HepG2 (cell line): ENCODE data around the gene TTYH1. TPM values are rescaled to one million over a fixed set of nuclear protein-coding genes. Genes with fewer than 3 reads are reported as not detected.
A peak's percentile ranks its signal among the peaks of the same experiment; 100 is the strongest.

Experiments
- ATF3 ChIP-seq: sonication (generic); formaldehyde crosslinking; IDR thresholded peaks from 2 replicates; pipeline ENCODE4 v1.4.0; 2020; ENCODE audit warnings: missing genetic modification reagents
- BCL6 ChIP-seq: IDR thresholded peaks from 2 replicates; pipeline ENCODE4 v1.6.1; 2016; ENCODE audit warnings: missing genetic modification reagents, missing compliant biosample characterization
- ETV6 ChIP-seq: sonication (generic); formaldehyde crosslinking; conservative IDR thresholded peaks from 2 replicates; pipeline ENCODE4 v1.4.0; 2020; ENCODE audit warnings: missing genetic modification reagents
- KDM1A ChIP-seq: IDR thresholded peaks from 2 replicates; pipeline ENCODE4 v1.6.1; 2016; ENCODE audit warnings: missing compliant biosample characterization
- KDM4B ChIP-seq: sonication (generic); formaldehyde crosslinking; IDR thresholded peaks from 2 replicates; pipeline ENCODE4 v1.4.0; 2020; ENCODE audit warnings: missing genetic modification reagents
- MLLT10 ChIP-seq: sonication (generic); formaldehyde crosslinking; IDR thresholded peaks from 2 replicates; pipeline ENCODE4 v1.4.0; 2020; ENCODE audit warnings: missing genetic modification reagents
- MYPOP ChIP-seq: sonication (generic); formaldehyde crosslinking; IDR thresholded peaks from 2 replicates; pipeline ENCODE4 v1.8.1; 2023; ENCODE audit warnings: mild to moderate bottlenecking, moderate library complexity, missing genetic modification reagents
- MZF1 ChIP-seq: sonication (generic); formaldehyde crosslinking; IDR thresholded peaks from 2 replicates; pipeline ENCODE4 v1.8.1; 2023; ENCODE audit warnings: mild to moderate bottlenecking, missing genetic modification reagents, borderline replicate concordance
- NCOA5 ChIP-seq: sonication (generic); formaldehyde crosslinking; IDR thresholded peaks from 2 replicates; pipeline ENCODE4 v1.4.0; 2020; ENCODE audit warnings: missing genetic modification reagents
- PREB ChIP-seq: sonication (generic); formaldehyde crosslinking; IDR thresholded peaks from 2 replicates; pipeline ENCODE4 v1.4.0; 2020; ENCODE audit warnings: missing genetic modification reagents
- SATB2 ChIP-seq: sonication (generic); formaldehyde crosslinking; IDR thresholded peaks from 2 replicates; pipeline ENCODE4 v1.5.0; 2020; ENCODE audit warnings: missing genetic modification reagents
- THAP9 ChIP-seq: sonication (generic); formaldehyde crosslinking; IDR thresholded peaks from 2 replicates; pipeline ENCODE4; 2020; ENCODE audit warnings: missing genetic modification reagents, mild to moderate bottlenecking, borderline replicate concordance
- polyA plus RNA-seq, 8 experiments: library from polyadenylated mRNA; depleted of rRNA in 3 of 8; stranded (reverse) in 7 of 8; unstranded in 1 of 8; fragments of >200 nt; fragmentation: Illumina TruSeq in 4 of 8; extraction: Trizol in 4 of 8; gene quantifications; 2 replicates each; pipeline versions ENCODE4 v1.2.1 to v1.2.3, GENCODE V29; 2011 to 2016; ENCODE audit warnings: low read depth in 4 of 8, missing spikeins in 1 of 8, mixed read lengths in 1 of 8; ENCODE audit not compliant: insufficient read depth in 1 of 8
- total RNA-seq, 5 experiments: library from RNA; depleted of rRNA; stranded (reverse); fragments of >200 nt; fragmentation: Illumina TruSeq; extraction: Trizol; gene quantifications; 2 replicates each; pipeline ENCODE4 v1.2.3, GENCODE V29; 2016; ENCODE audit warnings: low read depth in 1 of 5
- TF ChIP-seq, protein P1 (sequence below): sonication (generic); formaldehyde crosslinking; IDR thresholded peaks from 2 replicates; pipeline ENCODE4 v1.8.1; 2023; ENCODE audit warnings: mild to moderate bottlenecking, missing genetic modification reagents
- TF ChIP-seq, protein P2 (sequence below): sonication (generic); formaldehyde crosslinking; IDR thresholded peaks from 2 replicates; pipeline ENCODE4 v1.5.1; 2020; ENCODE audit warnings: mild to moderate bottlenecking, missing genetic modification reagents, borderline replicate concordance

TTYH1 gene
- total and polyA plus RNA-seq, 2 of the 13 experiments (the other 11 are each of a cell fraction or from before 2014, with no cell fraction given): 6.9 to 19.9 TPM

GRCh38 chr19:54464630-54465425 lies 49.6 kb downstream of the TTYH1 start (continued):
- TF ChIP-seq, protein P1, sequence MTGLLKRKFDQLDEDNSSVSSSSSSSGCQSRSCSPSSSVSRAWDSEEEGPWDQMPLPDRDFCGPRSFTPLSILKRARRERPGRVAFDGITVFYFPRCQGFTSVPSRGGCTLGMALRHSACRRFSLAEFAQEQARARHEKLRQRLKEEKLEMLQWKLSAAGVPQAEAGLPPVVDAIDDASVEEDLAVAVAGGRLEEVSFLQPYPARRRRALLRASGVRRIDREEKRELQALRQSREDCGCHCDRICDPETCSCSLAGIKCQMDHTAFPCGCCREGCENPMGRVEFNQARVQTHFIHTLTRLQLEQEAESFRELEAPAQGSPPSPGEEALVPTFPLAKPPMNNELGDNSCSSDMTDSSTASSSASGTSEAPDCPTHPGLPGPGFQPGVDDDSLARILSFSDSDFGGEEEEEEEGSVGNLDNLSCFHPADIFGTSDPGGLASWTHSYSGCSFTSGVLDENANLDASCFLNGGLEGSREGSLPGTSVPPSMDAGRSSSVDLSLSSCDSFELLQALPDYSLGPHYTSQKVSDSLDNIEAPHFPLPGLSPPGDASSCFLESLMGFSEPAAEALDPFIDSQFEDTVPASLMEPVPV: peak; percentile 36; the same call in 1 of the 2 replicates
- TF ChIP-seq KDM4B (CRISPR knock-in tag) (0 out of 2 replicates have a peak, but pooled peaks have one; percentile 17), MYPOP (CRISPR knock-in tag) (peak; percentile 23; the same call in 1 of the 2 replicates), MLLT10 (CRISPR knock-in tag) (no peak), SATB2 (CRISPR knock-in tag) (no peak), BCL6 (no peak), PREB (CRISPR knock-in tag) (no peak), KDM1A (CRISPR knock-in tag) (no peak), ETV6 (peak; percentile 27; the same call in 1 of the 2 replicates), ATF3 (CRISPR knock-in tag) (no peak), MZF1 (CRISPR knock-in tag) (no peak), NCOA5 (CRISPR knock-in tag) (no peak), THAP9 (CRISPR knock-in tag) (peak; percentile 65; the same call in 1 of the 2 replicates)
- TF ChIP-seq, protein P2, sequence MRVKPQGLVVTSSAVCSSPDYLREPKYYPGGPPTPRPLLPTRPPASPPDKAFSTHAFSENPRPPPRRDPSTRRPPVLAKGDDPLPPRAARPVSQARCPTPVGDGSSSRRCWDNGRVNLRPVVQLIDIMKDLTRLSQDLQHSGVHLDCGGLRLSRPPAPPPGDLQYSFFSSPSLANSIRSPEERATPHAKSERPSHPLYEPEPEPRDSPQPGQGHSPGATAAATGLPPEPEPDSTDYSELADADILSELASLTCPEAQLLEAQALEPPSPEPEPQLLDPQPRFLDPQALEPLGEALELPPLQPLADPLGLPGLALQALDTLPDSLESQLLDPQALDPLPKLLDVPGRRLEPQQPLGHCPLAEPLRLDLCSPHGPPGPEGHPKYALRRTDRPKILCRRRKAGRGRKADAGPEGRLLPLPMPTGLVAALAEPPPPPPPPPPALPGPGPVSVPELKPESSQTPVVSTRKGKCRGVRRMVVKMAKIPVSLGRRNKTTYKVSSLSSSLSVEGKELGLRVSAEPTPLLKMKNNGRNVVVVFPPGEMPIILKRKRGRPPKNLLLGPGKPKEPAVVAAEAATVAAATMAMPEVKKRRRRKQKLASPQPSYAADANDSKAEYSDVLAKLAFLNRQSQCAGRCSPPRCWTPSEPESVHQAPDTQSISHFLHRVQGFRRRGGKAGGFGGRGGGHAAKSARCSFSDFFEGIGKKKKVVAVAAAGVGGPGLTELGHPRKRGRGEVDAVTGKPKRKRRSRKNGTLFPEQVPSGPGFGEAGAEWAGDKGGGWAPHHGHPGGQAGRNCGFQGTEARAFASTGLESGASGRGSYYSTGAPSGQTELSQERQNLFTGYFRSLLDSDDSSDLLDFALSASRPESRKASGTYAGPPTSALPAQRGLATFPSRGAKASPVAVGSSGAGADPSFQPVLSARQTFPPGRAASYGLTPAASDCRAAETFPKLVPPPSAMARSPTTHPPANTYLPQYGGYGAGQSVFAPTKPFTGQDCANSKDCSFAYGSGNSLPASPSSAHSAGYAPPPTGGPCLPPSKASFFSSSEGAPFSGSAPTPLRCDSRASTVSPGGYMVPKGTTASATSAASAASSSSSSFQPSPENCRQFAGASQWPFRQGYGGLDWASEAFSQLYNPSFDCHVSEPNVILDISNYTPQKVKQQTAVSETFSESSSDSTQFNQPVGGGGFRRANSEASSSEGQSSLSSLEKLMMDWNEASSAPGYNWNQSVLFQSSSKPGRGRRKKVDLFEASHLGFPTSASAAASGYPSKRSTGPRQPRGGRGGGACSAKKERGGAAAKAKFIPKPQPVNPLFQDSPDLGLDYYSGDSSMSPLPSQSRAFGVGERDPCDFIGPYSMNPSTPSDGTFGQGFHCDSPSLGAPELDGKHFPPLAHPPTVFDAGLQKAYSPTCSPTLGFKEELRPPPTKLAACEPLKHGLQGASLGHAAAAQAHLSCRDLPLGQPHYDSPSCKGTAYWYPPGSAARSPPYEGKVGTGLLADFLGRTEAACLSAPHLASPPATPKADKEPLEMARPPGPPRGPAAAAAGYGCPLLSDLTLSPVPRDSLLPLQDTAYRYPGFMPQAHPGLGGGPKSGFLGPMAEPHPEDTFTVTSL: no peak
